GM12878 (cell line): ENCODE results near the gene KIF1C. TPM values are rescaled to one million over a fixed set of nuclear protein-coding genes. Genes with fewer than 3 reads are reported as not detected.
A peak's percentile ranks its signal among the peaks of the same experiment; 100 is the strongest.

Experiments
- ATF3 ChIP-seq: IDR thresholded peaks from 2 replicates; pipeline ENCODE4 v1.6.1; 2011; ENCODE audit warnings: low read depth, mild to moderate bottlenecking, low read length, moderate library complexity, borderline replicate concordance; ENCODE audit errors: extremely low read depth
- CHD1 ChIP-seq: IDR thresholded peaks from 2 replicates; pipeline ENCODE4 v1.6.1; 2012; ENCODE audit warnings: low read depth, low read length, improper control_type of control experiment
- CREM ChIP-seq: IDR thresholded peaks from 2 replicates; pipeline ENCODE4 v1.6.1; 2014; ENCODE audit warnings: antibody characterized with exemption, low read depth
- ELK1 ChIP-seq: IDR thresholded peaks from 2 replicates; pipeline ENCODE4 v1.6.1; 2012; ENCODE audit warnings: low read depth, low read length, improper control_type of control experiment
- JUND ChIP-seq: IDR thresholded peaks from 2 replicates; pipeline ENCODE4 v1.6.1; 2012; ENCODE audit warnings: low read depth, mild to moderate bottlenecking, low read length, improper control_type of control experiment, moderate library complexity
- MEF2B ChIP-seq: fragments of 450-650 bp; IDR thresholded peaks from 2 replicates; pipeline ENCODE4 v1.6.1; 2018; ENCODE audit warnings: mild to moderate bottlenecking, moderate library complexity; ENCODE audit not compliant: partially characterized antibody, poor library complexity, severe bottlenecking
- MXI1 ChIP-seq: fragments of 150-350 bp; IDR thresholded peaks from 2 replicates; pipeline ENCODE4 v1.6.1; 2011; ENCODE audit warnings: low read depth, mild to moderate bottlenecking, inconsistent platforms, low read length, improper control_type of control experiment
- POLR2AphosphoS5 ChIP-seq: IDR thresholded peaks from 2 replicates; pipeline ENCODE4 v1.6.1; 2011; ENCODE audit warnings: mild to moderate bottlenecking, low read length, inconsistent platforms
- SMAD1 ChIP-seq: fragments of 450-650 bp; IDR thresholded peaks from 2 replicates; pipeline ENCODE4 v1.6.1; 2018; ENCODE audit warnings: mild to moderate bottlenecking, low read depth; ENCODE audit not compliant: partially characterized antibody
- SREBF1 ChIP-seq: IDR thresholded peaks from 2 replicates; pipeline ENCODE4 v1.6.1; 2012; ENCODE audit warnings: mild to moderate bottlenecking, low read length
- TCF3 ChIP-seq: IDR thresholded peaks from 2 replicates; pipeline ENCODE4 v1.6.1; 2012; ENCODE audit warnings: low read depth, mild to moderate bottlenecking, low read length, borderline replicate concordance; ENCODE audit not compliant: insufficient read depth
- ZBTB4 ChIP-seq: fragments of 450-650 bp; formaldehyde crosslinking; IDR thresholded peaks from 2 replicates; pipeline ENCODE4 v1.4.0; 2022; ENCODE audit warnings: mild to moderate bottlenecking, moderate library complexity
- ZNF24 ChIP-seq: fragments of 450-650 bp; IDR thresholded peaks from 2 replicates; pipeline ENCODE4 v1.6.1; 2017; ENCODE audit warnings: antibody characterized with exemption, mild to moderate bottlenecking
- polyA plus RNA-seq, 11 experiments: library from polyadenylated mRNA; depleted of rRNA in 4 of 11; unstranded in 6 of 11; stranded (reverse) in 5 of 11; fragments of >200 nt; fragmentation: Nextera tagmentation in 4 of 11; fragmentation: Illumina TruSeq in 1 of 11; extraction: Ambion mirVana in 4 of 11; extraction: Trizol in 1 of 11; gene quantifications; 1 replicate in 1 of 11; 2 replicates in 10 of 11; pipeline versions ENCODE4 v1.2.1 to v1.2.3, GENCODE V29; 2011 to 2016; ENCODE audit warnings: inconsistent platforms in 2 of 11, missing spikeins in 2 of 11, low read depth in 1 of 11
- total RNA-seq, 4 experiments: library from RNA; depleted of rRNA in 3 of 4; stranded (reverse); fragments of >200 nt in 3 of 4; fragmentation: Illumina TruSeq in 1 of 4; extraction: Trizol in 1 of 4; gene quantifications; 2 replicates each; pipeline versions ENCODE4 v1.2.1 to v1.2.3, GENCODE V29; 2013 to 2021
- TF ChIP-seq, protein P1 (sequence below): IDR thresholded peaks from 2 replicates; pipeline ENCODE4 v1.6.1; 2012; ENCODE audit warnings: improper control_type of control experiment, low read depth, low read length; ENCODE audit not compliant: insufficient replicate concordance
- TF ChIP-seq, protein P2 (sequence below): fragments of 450-650 bp; IDR thresholded peaks from 2 replicates; pipeline ENCODE4 v1.6.1; 2017; ENCODE audit warnings: mild to moderate bottlenecking, low read depth, inconsistent platforms; ENCODE audit not compliant: poor library complexity, severe bottlenecking

Gene KIF1C
- total and polyA plus RNA-seq, 10 of the 15 experiments (the other 5 are each of a cell fraction or from before 2014, with no cell fraction given) = 1.4 to 65.9 (median 21.1) TPM

DNA sequence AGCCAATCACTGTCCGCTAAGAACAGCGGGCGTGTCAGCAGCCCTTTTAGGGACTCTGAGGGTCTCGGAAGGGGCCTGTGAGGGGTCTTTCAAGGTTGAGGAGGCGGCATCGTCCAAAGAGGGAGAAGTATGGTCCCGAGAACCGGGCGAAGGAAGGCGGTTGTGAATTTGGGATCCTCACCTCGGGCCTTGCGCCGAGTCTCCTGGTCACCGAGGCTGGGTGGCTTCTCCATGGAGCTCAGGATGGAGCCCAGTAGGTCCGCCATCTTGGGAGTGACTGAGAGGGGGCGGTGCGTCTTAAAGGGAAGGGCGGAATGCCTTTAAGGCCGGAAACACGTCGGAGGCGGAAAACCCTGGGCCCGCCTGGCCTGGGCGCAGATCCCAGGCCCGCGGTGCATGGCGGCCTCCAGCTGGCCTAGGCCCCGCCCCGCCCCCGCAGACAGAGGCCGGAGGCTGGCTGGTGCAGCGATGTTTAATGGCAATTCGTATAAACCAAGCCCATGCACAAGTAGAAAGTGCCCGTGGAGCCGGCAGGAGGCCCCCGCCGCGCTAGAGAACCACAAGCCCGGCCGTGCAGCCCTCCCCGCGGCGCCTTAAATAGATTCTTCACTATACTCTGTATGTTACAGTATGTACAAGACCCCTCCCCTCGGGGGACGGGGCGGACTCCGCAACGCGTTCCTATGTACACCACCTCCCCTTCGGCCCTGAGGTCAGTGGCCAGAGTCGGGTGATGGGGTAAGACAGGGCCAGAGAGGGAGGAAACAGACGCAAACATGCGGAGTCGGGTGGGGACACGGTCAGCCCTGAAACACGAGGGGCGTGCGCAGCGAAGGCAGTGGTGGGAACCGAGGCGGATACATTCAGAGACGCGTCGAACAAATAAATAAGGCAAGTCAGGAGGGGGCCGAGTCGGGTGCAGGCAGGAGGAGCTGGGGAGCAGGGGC, 29.9 kb upstream of the KIF1C start, which contains the start of gene SPAG7 (continued):
- TF ChIP-seq ELK1 (peak; percentile 45; the same call in 1 of the 2 replicates), POLR2AphosphoS5 (peak; percentile 89), JUND (no peak), SREBF1 (no peak), MXI1 (peak; percentile 73; the same call in 1 of the 2 replicates), ZNF24 (0 out of 2 replicates have a peak, but pooled peaks have one; percentile 19), CREM (peak; percentile 24), TCF3 (peak; percentile 81), ZBTB4 (CRISPR knock-in tag) (no peak), SMAD1 (peak; percentile 67), CHD1 (no peak), ATF3 (no peak), MEF2B (peak; percentile 73)
- TF ChIP-seq, protein P1, sequence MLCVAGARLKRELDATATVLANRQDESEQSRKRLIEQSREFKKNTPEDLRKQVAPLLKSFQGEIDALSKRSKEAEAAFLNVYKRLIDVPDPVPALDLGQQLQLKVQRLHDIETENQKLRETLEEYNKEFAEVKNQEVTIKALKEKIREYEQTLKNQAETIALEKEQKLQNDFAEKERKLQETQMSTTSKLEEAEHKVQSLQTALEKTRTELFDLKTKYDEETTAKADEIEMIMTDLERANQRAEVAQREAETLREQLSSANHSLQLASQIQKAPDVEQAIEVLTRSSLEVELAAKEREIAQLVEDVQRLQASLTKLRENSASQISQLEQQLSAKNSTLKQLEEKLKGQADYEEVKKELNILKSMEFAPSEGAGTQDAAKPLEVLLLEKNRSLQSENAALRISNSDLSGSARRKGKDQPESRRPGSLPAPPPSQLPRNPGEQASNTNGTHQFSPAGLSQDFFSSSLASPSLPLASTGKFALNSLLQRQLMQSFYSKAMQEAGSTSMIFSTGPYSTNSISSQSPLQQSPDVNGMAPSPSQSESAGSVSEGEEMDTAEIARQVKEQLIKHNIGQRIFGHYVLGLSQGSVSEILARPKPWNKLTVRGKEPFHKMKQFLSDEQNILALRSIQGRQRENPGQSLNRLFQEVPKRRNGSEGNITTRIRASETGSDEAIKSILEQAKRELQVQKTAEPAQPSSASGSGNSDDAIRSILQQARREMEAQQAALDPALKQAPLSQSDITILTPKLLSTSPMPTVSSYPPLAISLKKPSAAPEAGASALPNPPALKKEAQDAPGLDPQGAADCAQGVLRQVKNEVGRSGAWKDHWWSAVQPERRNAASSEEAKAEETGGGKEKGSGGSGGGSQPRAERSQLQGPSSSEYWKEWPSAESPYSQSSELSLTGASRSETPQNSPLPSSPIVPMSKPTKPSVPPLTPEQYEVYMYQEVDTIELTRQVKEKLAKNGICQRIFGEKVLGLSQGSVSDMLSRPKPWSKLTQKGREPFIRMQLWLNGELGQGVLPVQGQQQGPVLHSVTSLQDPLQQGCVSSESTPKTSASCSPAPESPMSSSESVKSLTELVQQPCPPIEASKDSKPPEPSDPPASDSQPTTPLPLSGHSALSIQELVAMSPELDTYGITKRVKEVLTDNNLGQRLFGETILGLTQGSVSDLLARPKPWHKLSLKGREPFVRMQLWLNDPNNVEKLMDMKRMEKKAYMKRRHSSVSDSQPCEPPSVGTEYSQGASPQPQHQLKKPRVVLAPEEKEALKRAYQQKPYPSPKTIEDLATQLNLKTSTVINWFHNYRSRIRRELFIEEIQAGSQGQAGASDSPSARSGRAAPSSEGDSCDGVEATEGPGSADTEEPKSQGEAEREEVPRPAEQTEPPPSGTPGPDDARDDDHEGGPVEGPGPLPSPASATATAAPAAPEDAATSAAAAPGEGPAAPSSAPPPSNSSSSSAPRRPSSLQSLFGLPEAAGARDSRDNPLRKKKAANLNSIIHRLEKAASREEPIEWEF = peak; percentile 39
- TF ChIP-seq, protein P2, sequence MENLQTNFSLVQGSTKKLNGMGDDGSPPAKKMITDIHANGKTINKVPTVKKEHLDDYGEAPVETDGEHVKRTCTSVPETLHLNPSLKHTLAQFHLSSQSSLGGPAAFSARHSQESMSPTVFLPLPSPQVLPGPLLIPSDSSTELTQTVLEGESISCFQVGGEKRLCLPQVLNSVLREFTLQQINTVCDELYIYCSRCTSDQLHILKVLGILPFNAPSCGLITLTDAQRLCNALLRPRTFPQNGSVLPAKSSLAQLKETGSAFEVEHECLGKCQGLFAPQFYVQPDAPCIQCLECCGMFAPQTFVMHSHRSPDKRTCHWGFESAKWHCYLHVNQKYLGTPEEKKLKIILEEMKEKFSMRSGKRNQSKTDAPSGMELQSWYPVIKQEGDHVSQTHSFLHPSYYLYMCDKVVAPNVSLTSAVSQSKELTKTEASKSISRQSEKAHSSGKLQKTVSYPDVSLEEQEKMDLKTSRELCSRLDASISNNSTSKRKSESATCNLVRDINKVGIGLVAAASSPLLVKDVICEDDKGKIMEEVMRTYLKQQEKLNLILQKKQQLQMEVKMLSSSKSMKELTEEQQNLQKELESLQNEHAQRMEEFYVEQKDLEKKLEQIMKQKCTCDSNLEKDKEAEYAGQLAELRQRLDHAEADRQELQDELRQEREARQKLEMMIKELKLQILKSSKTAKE = no peak
